ENCODE measurements around the gene MYRF. TPM values are rescaled to one million over a fixed set of nuclear protein-coding genes. Genes with fewer than 3 reads are reported as not detected.

MYRF gene
- total and polyA plus RNA-seq, 7 donors: 0.01 to 0.24 (median 0.11) TPM; not detected in 1

GRCh38 chr11:61775106-61775505 is 22.7 kb downstream of the MYRF start:
- peaks cover 3% of the 10 kb centered on the region for H3K4me1 ChIP-seq
- DNase-seq (no peak), ATAC-seq (no peak)
- no peak overlapping the region for H3K27ac ChIP-seq
- H3K27me3 ChIP-seq (ENCODE audit: insufficient read depth in 3 of 3, low read length in 2 of 3): no peaks in the 10 kb centered on the region
- no peak for TF ChIP-seq CTCF (IDR thresholded peaks at IDR 0.05)
- H3K36me3 ChIP-seq (ENCODE audit: insufficient read depth in 1 of 2, low read depth in 1 of 2): no peaks in the 10 kb centered on the region
- H3K4me3 ChIP-seq: no peak overlapping the region
- 93 to 96% (median 96%) methylated on average over 6 of the region's 6 CpGs for WGBS, 3 donors
- no peaks in the 10 kb centered on the region for H3K9me3 ChIP-seq
- intact Hi-C loops (cut with DNase I): no loop called here

- Histone ChIP-seq H3K27ac (no peak overlapping the region), H3K4me3 (no peak overlapping the region), H3K9me3 (no peaks in the 10 kb centered on the region), H3K27me3 (ENCODE audit: insufficient read depth in 3 of 3, low read length in 2 of 3) (no peaks in the 10 kb centered on the region), H3K36me3 (ENCODE audit: insufficient read depth in 1 of 2, low read depth in 1 of 2) (no peaks in the 10 kb centered on the region), H3K4me1 (peaks cover 3% of the 10 kb centered on the region)
- ATAC-seq (no peak), DNase-seq (no peak)
- 82 to 86% (median 83%) methylated on average over 18 to 20 of the region's 20 CpGs for WGBS, 3 donors
- no peak for TF ChIP-seq CTCF (IDR thresholded peaks at IDR 0.05)
- intact Hi-C loops (cut with DNase I): no loop called here
Measured at GRCh38 chr11:61775606-61776554, 23.4 kb downstream of the MYRF start.

GRCh38 chr11:61776561-61777075 is 24.2 kb downstream of the MYRF start:
- no peaks in the 10 kb centered on the region for H3K27me3 ChIP-seq (ENCODE audit: insufficient read depth in 3 of 3, low read length in 2 of 3)
- no peaks in the 10 kb centered on the region for H3K9me3 ChIP-seq
- intact Hi-C loops (cut with DNase I): no loop called here
- H3K4me3 ChIP-seq: no peak overlapping the region
- H3K4me1 ChIP-seq: peaks cover 3% of the 10 kb centered on the region
- no peak overlapping the region for H3K27ac ChIP-seq
- ATAC-seq (peak; percentile 51 to 71 (median 54)), DNase-seq (peak; percentile 47 to 74)
- WGBS, 3 donors: 60 to 62% (median 62%) methylated on average over 9 of the region's 9 CpGs
- H3K36me3 ChIP-seq (ENCODE audit: insufficient read depth in 1 of 2, low read depth in 1 of 2): no peaks in the 10 kb centered on the region
- peak; percentile 54 for TF ChIP-seq CTCF (IDR thresholded peaks at IDR 0.05)

GRCh38 chr11:61777234-61778090 is 25.0 kb downstream of the MYRF start:
- peak; percentile 58 to 79 for DNase-seq
- Histone ChIP-seq H3K4me3 (peak overlapping the region; percentile 53), H3K9me3 (no peaks in the 10 kb centered on the region), H3K27me3 (ENCODE audit: insufficient read depth in 3 of 3, low read length in 2 of 3) (no peaks in the 10 kb centered on the region), H3K27ac (no peak overlapping the region), H3K36me3 (ENCODE audit: insufficient read depth in 1 of 2, low read depth in 1 of 2) (no peaks in the 10 kb centered on the region), H3K4me1 (peaks cover 3% of the 10 kb centered on the region)
- no peak for TF ChIP-seq CTCF (IDR thresholded peaks at IDR 0.05)
- ATAC-seq: peak; percentile 54 to 81 (median 66)
- 26 to 32% (median 26%) methylated on average over 54 to 67 of the region's 67 CpGs for WGBS, 3 donors
- intact Hi-C loops (cut with DNase I): no loop called here

All from psoas muscle (tissue), 8 donors.